HG03521 (cell line): Measurements from ENCODE around the gene IL13RA1.
"Not testable (repeated sequence)": the region's sequence is repeated elsewhere in the genome, so short reads cannot be mapped to it uniquely, and the experiment has no call there.

Source experiments
- ATAC-seq: cut with Tn5 transposase; IDR thresholded peaks from one replicate; pipeline ENCODE4 v1.9.1; 2021; ENCODE audit warnings: mild to moderate bottlenecking, moderate library complexity; ENCODE audit not compliant: unreplicated experiment

IL13RA1 gene

GRCh38 chrX:118727686-118728339, 407 bp downstream of the IL13RA1 start:
- ATAC-seq: no peak

- ATAC-seq: no peak
Measured at GRCh38 chrX:118729042-118729652, 1.7 kb downstream of the IL13RA1 start.

- no peak for ATAC-seq
Measured at GRCh38 chrX:118730500-118731247, 3.3 kb downstream of the IL13RA1 start.

GRCh38 chrX:118732551-118732950, 5.1 kb downstream of the IL13RA1 start:
- not testable (repeated sequence) for ATAC-seq

- ATAC-seq: no peak
Measured at GRCh38 chrX:118734909-118735308, 7.5 kb downstream of the IL13RA1 start.

- ATAC-seq: peak; percentile 74
Measured at GRCh38 chrX:118736394-118737010, 9.1 kb downstream of the IL13RA1 start.

GRCh38 chrX:118739577-118739976, 12.2 kb downstream of the IL13RA1 start:
- no peak for ATAC-seq

- no peak for ATAC-seq
Measured at GRCh38 chrX:118740276-118740889, 13.0 kb downstream of the IL13RA1 start.

GRCh38 chrX:118742176-118742575, 14.8 kb downstream of the IL13RA1 start:
- ATAC-seq: no peak

- ATAC-seq: no peak
Measured at GRCh38 chrX:118745570-118745969, 18.2 kb downstream of the IL13RA1 start.

- ATAC-seq: peak; percentile 89
Measured at GRCh38 chrX:118751950-118752783, 24.8 kb downstream of the IL13RA1 start.

GRCh38 chrX:118755633-118756032, 28.2 kb downstream of the IL13RA1 start:
- ATAC-seq: no peak

- ATAC-seq: no peak
Measured at GRCh38 chrX:118756101-118756500, 28.7 kb downstream of the IL13RA1 start.

GRCh38 chrX:118758511-118758910, 31.1 kb downstream of the IL13RA1 start:
- ATAC-seq: no peak

GRCh38 chrX:118760025-118760424, 32.6 kb downstream of the IL13RA1 start:
- no peak for ATAC-seq

- no peak for ATAC-seq
Measured at GRCh38 chrX:118761939-118762707, 34.7 kb downstream of the IL13RA1 start.

GRCh38 chrX:118763489-118763888, 36.1 kb downstream of the IL13RA1 start:
- ATAC-seq: no peak

- ATAC-seq: no peak
Measured at GRCh38 chrX:118764122-118764521, 36.7 kb downstream of the IL13RA1 start.

GRCh38 chrX:118770133-118770760, 42.8 kb downstream of the IL13RA1 start:
- no peak for ATAC-seq
